Stromal cell of bone marrow (primary cell): ENCODE data around the gene MGP.

Experiments
- DNase-seq: peaks from one replicate; pipeline ENCODE4 v3.0.0-alpha.2; 2012; ENCODE audit warnings: low read depth

The MGP gene

GRCh38 chr12:14860490-14860889, 25.2 kb downstream of the MGP start:
- no peak for DNase-seq

DNA sequence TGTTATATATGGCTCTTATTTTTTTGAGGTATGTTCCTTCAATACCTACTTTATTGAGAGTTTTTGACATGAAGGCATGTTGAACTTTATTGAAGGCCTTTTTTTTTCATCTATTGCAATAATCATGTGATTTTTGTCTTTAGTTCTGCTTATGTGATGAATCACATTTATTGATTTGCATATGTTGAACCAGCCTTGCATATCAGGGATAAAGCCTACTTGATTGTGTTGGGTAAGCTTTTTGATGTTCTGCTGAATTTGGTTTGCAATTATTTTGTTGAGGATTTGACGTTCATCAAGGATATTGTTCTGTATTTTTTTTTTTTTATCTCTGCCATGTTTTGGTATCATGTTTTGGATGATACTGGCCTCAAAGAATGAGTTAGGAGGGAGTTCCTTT, 27.1 kb downstream of the MGP start:
- DNase-seq: no peak

- DNase-seq: peak; percentile 65
Observed at GRCh38 chr12:14854586-14855183, 31.0 kb downstream of the MGP start.

- DNase-seq: no peak
Observed at GRCh38 chr12:14853961-14854360, 31.7 kb downstream of the MGP start.

DNA sequence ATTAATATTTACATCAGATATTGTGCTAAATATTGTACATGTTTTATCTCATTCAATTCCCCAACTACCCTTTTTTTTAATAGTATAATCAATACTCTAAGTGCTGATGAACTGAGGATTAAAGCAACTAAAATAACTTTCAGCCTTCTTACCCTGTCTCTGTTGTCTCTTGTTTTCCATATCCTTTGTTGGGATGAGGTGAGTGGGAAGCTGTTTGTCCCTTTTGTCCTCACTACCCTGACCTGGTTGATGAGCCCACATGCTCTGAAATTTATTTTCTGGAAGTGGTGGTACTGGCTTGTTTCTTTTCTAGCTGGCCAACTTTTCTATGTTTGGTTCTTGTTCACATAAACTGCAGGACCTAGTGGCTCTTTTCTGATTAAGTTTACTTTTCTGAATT, 32.8 kb downstream of the MGP start:
- no peak for DNase-seq

- no peak for DNase-seq
Observed at GRCh38 chr12:14850929-14851663, 34.6 kb downstream of the MGP start.

DNA sequence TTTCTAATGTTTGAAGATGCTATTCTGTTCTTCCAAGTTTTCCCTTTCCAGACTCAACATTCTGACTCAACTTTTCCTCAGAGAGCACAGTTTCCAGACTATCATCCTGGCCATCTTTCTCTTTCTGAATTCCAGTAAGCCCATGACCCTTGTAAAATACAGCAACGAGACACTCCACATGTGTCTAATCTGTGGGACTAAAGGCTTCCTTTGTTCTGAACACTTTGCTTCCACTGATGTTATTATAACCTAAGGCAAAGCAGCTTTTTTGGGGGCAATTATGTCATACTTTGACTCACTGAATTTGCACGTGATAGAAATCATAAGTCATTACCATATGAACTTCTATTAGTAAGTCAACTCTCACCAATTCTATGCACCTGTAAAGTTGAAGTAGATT, 36.0 kb downstream of the MGP start:
- DNase-seq: peak; percentile 55

DNA sequence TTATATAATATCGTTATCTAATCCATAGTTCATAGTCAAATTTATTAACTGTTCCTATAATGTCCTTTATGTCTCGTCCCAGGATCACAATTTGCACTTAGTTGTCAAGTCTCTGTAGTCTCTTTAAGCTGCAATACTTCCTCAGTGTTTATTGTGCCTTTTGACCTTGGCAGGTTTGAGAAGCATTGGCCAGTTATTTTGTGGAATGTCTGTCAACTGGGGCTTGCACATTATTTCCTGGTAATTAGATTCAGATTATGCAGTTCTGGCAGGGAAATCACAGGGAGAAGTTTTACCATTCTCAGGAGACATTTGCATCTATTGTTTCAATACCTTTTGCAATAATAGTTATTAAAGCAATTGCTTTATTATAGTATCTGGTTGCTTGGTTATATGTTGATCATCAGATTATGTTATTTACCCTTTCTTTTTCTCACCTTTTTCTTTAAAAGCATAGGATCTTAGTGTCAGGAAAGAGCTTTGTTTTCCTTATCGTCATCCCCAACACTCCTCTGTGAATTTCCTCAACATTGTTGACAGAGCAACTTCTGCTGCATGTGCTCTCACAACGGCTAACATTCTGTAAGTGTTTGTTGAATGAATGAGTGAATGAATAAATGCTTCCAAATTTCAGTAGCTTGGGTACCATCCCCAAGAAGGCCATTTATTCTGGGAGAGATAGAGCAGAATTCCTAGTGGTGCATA, 38.6 kb downstream of the MGP start:
- DNase-seq: no peak

DNA sequence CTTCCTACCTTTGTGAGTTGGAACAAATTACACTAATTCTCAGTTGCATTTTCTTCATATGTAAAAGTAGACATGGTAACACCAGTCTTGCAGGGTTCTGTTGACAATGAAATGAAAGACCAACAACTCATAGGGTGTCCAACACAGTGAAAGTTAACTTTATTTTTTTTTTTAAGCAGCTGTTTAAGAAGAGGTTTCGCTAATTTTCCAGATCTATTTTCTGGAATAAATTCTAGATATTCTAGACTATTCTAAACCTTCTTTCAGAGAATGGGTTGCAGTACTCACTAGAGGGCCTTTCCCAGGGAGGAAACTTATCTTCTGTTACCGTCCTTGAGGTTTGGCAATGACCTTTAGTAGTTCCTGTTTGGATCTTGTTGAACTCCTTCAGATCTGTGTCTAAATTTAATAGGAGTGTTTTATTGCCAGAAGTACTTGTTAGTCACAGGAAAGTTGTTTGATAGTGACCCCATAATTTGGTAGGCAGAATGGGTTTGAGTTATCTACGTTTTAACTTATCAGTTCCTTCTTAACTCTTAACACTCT, 39.5 kb downstream of the MGP start:
- no peak for DNase-seq

DNA sequence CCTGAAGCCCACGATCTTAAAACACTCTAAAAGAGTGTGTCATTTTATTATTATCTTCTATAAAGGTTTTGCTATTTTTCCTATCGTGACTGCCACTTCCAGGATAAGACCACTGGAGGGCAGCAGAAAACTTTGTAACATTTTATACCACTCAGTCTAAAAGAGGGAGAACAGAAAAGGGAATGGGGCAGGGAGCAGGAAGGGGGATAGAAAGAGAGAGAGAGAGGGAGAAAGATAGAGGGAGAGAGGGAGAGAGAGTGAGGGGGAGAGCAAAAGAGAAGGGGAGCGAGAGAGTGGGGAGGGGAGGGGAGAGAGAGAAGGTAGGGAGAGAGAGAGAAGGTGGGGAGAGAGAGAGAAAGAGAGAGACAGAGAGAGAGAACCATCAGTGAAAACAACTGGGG, 40.3 kb downstream of the MGP start:
- DNase-seq: no peak

DNA sequence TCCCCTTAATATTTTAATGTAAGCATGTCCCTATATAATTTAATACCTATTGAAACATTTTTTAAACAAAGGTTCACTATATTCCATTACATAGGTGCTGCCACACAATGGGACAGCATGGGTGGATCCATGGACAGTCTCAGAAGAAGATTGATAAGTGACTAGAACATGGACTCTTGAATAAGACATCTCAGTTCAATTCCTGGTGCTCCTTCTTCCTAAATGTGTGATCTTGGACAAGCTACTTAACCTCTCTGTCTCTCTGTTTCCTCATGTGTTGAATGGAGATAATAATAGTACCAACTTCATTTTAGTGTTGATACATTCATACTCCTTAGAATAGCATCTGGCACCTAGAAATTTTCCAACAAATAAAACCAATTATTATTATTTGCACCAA, 41.3 kb downstream of the MGP start:
- no peak for DNase-seq

GRCh38 chr12:14843425-14843887, 42.2 kb downstream of the MGP start, which contains the start of gene ART4:
Gene ART4 (minus strand): TSS chr12:14843526. CDS start chr12:14843113, 413 bp downstream.
- no peak for DNase-seq

- no peak for DNase-seq
Observed at GRCh38 chr12:14842315-14842714, 43.3 kb downstream of the MGP start.

DNA sequence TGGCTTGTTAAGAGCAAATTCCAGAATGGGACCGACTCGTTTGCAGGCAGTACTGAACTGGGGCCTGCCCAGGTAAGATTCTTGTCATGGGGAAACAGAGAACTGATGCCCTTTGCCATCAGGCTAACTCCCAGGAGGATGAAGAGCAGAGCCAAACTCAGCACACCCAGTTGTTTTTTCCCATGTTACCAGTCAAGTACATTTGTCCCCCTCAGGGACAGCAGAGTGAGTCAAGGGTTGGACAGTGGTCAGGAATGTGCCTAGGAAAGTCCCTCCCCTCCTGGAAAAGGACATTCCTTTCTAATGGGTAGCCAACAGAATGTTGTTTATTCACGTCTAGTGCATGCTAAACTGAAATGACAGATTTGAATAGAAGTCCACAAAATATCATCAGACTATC, 43.9 kb downstream of the MGP start:
- no peak for DNase-seq

DNA sequence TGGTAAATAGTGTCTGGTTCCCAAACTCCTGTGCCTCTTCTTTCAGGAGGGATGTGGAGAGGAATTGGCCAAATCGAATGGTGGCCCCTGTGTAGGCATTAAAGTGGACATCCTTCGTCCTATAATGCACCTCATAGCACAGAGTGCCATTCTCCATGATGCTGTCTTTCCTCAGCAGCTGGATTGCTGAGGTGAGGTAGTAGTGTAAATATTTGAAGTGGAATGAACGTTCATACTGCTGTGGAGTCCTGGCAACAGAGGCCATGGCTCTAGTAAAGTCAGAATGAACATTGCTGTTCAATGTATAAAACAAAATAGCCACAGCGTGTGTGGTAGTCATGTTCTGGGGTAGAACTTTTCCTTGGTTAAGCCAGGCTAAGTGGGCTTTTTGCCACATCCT, 45.0 kb downstream of the MGP start:
- no peak for DNase-seq

- DNase-seq: no peak
Observed at GRCh38 chr12:14839262-14839661, 46.4 kb downstream of the MGP start.

- DNase-seq: peak; percentile 70
Observed at GRCh38 chr12:14836336-14837210, 49.1 kb downstream of the MGP start.

GRCh38 chr12:14834509-14834908, 51.1 kb downstream of the MGP start:
- DNase-seq: no peak

GRCh38 chr12:14833952-14834351, 51.7 kb downstream of the MGP start:
- DNase-seq: no peak

- no peak for DNase-seq
Observed at GRCh38 chr12:14833336-14833735, 52.3 kb downstream of the MGP start.
